Coronary artery (tissue), 2 donors: ENCODE measurements around the gene ARRB1.

ENCODE experiments used
- DNase-seq: peaks from one replicate; pipeline ENCODE4 v3.0.0-alpha.2; 2017; ENCODE audit warnings: low spot score
- H3K27ac ChIP-seq, 2 donors: fragments of 200-600 bp; sonication (generic); one replicate each; pipeline ENCODE4 v1.5.1; 2016 to 2019
- H3K4me3 ChIP-seq: fragments of 200-600 bp; sonication (generic); 2 replicates; pipeline ENCODE4 v1.5.1; 2016; ENCODE audit warnings: mild to moderate bottlenecking, moderate library complexity
- TF ChIP-seq, protein P1 (sequence below): fragments of 200-600 bp; sonication (generic); IDR thresholded peaks from one replicate; pipeline ENCODE4 v1.5.1; 2019; ENCODE audit warnings: antibody characterized with exemption

ARRB1 gene

DNA sequence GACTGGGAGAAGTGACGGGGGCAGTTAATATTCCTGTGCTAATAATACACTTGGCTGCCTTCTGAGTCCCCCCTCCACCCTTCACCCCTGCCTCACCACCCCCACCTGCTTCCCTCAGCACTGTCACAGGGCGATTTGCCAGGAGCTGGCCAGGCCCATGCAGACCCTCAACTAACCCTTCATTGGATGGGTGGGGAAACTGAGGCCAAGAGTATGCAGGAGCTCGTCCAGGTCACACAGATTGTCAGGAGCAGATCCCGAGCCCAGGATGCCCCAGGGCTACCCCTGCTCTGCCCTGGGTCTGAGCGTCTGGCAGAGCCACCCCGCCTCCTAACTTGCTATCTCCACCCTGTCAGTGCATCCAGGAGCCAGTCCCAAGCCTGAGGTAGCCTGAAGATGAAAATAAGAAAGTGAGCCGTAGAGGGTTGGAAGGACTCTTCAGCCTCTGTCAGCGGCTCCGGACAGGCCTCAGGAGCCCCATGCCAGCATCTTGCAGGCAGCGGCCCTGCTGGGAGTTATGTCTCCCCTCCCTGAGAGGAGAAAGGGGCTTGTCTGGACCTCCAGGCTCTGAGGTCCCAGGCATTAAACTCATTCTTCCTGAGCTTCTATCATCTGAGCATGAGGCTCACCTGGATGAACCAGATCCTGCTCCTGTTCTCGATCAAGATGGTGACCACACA is 104.7 kb downstream of the ARRB1 start:
- Histone ChIP-seq H3K27ac (no peak overlapping the region), H3K4me3 (no peak overlapping the region)
- no peak for DNase-seq
- TF ChIP-seq, protein P1, sequence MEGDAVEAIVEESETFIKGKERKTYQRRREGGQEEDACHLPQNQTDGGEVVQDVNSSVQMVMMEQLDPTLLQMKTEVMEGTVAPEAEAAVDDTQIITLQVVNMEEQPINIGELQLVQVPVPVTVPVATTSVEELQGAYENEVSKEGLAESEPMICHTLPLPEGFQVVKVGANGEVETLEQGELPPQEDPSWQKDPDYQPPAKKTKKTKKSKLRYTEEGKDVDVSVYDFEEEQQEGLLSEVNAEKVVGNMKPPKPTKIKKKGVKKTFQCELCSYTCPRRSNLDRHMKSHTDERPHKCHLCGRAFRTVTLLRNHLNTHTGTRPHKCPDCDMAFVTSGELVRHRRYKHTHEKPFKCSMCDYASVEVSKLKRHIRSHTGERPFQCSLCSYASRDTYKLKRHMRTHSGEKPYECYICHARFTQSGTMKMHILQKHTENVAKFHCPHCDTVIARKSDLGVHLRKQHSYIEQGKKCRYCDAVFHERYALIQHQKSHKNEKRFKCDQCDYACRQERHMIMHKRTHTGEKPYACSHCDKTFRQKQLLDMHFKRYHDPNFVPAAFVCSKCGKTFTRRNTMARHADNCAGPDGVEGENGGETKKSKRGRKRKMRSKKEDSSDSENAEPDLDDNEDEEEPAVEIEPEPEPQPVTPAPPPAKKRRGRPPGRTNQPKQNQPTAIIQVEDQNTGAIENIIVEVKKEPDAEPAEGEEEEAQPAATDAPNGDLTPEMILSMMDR = no peak

DNA sequence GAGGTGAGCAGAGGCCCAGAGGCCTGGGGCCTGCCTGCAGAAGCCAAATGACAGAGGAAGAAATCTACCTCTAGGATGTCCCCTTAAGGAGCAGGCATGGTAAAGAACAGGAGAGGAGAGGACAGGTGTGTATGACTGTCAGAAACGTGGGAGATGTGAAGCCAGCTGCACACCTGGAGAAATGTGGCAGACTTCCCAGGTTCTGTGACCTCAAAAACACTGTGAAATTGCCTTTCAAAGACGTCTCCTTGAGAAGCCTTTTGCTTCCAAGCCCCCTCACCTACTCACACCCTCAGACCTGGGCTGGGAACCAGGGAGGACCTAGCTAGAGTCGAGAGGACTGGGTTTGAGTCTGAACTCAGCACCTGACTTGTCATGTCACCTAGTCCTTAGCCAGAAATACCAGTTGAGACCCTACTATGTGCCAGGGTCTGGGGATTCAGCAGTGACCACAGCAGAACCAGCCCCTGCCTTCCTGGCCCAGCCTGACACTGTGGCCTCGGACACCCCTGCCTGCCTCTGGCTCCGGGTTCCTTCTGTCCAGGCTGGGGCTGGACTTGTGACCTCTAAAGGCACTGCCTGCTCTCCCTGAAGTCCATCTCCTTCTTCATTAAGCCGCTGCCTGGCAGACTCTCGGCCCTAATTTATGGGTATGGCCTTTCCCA is 105.3 kb downstream of the ARRB1 start:
- DNase-seq = no peak
- no peak overlapping the region for H3K27ac ChIP-seq
- TF ChIP-seq, protein P1 = no peak
- H3K4me3 ChIP-seq = no peak overlapping the region

DNA sequence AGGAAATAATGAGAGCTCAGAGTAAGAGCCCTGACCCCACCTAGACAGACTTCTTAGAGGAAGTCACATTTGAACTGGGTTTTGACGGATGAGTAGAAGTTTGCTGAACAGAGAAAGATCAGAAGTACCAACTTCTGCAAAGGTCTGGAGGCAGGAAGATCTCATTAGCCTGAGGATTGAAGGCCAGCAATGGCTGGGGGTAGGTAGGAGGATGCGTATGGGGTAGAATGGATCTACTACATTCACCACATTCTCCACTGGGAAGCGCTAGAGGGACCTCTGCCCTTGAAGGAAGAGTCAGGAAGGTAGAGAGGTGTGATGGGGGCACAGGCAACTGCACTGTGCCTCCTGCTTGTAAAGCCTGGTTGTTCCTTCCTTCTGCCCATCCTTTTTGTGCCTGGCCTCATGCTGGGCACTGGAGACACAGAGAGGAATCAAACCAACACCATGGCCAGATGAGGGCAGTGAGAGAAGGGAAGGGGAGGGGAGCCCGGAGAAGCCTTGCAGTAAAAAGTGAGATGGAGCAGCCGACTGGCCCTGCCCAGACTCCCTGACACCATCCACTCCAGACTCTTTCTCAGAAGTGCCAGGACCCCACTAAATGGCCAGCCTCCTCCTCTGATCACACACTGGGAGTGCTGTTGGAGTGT is 106.0 kb downstream of the ARRB1 start:
- TF ChIP-seq, protein P1 = no peak
- H3K27ac ChIP-seq = no peak overlapping the region
- no peak for DNase-seq
- no peak overlapping the region for H3K4me3 ChIP-seq

DNA sequence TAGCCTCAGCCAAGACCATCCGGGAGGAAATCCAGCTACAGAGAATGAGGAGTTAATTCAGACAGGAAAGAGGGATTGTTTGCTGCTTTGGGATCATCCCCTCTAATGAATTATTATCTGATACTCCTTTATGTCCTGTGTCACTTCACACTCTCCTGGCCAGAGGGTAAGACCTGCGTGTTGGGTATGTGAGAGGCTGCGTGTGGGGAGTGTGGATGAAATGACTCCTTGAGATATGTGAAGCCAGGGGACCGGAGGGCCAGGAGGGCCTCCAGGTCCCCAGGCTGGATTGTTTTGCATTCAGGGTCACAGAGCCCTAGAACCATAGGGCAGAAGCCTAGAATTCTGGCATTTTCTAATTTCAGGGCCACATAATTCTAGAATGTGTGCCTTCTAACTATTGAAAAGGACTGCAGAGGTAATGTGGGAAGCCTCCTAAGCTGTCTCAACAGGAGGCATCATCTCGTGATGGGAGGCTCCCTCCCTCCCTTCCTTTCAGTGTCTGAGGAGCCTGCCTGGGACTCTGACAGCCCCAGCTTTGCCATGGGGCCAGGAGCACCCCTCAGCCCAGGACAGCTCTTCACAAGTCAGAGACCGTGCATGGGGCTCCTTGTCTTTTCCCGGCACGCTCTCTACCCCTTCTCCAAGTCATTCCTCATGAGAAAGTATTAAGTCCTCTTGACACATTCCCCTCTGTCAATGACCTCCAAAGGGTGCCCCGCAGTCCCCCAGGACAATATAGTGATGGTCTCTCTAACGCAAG is 107.2 kb downstream of the ARRB1 start:
- no peak for DNase-seq
- Histone ChIP-seq H3K27ac (no peak overlapping the region), H3K4me3 (no peak overlapping the region)
- TF ChIP-seq, protein P1 = no peak

DNA sequence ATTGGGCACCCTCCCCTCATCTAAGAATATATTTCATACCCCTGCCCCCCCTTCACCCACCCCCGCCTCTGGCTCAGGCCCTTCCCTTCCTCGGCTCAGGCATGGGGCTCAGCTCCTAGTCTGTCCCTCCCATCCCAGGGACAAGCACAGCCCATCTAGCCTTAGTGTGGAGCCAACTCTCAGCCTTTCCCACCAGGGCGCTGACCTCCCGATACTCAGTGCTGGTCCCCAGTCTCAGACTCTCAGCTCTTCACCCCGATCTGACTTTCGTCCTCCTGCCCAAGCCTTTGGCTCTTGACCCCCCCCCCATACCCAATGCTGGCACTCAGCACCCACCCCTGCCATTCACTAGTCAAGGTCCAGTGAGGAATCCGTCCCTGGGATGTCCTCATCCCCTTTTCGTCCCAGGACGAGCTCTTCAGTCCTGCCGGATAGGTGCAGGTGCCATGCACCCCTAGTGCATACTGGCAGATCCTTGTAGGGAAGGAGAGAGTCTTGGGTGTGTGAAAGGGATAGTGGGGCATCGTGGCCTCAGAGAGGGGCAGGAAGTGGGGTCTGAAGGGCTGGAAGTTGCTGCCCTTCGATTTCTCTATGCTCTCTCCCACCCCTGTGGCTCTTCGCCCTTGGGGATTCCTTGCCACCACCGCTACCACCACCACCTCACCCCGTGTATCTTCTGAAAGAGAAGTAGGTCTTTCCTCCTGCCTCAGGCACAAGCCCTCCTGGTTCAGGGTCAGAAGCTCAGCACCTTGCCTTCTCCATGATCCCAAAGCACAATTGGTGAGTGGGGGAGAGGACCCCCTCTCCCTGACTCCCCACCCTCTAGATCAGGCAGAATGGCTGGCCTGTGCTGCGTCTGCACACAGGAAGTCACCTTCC is 108.5 kb downstream of the ARRB1 start:
- no peak overlapping the region for H3K4me3 ChIP-seq
- H3K27ac ChIP-seq = no peak overlapping the region
- TF ChIP-seq, protein P1 = no peak
- no peak for DNase-seq

DNA sequence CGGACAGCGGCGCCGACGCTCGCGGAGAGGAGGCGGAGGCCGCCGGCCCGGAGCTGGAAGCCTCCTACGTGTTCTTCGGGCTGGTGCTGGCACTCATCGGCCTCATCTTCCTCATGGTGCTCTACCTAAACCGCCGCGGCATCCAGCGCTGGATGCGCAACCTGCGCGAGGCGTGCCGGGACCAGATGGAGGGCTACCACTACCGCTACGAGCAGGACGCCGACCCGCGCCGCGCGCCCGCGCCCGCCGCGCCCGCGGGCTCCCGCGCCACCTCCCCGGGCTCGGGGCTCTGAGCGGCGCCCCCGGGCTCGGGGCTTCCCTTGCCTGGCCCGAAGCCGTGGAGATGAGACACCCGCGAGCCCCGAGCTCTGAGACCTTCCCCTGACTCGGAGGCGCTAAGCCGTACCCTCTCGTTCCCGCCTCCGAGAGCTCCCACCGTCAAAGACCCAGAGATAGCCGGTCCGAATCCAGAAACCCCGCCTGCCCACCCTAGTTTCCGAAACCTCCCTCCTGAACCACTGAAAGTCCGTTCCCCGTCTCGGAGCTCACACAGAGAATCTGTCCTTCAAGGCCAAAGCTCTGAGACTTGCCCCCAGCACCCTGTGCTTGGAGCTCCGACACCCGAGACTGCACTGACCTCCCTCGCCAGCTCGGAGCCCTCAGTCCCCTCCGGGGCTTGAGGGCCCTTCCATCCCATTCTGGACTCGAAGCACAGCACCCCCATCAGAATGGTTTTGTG is 109.4 kb downstream of the ARRB1 start:
- H3K27ac ChIP-seq = no peak overlapping the region
- TF ChIP-seq, protein P1 = no peak
- H3K4me3 ChIP-seq = peak overlapping the region; percentile 71
- no peak for DNase-seq
